Chondrocyte (in vitro differentiated cells): ENCODE data around the gene ATF5. TPM values are rescaled to one million over a fixed set of nuclear protein-coding genes. Genes with fewer than 3 reads are reported as not detected.

Source experiments
- DNase-seq: peaks from one replicate; pipeline ENCODE4 v3.0.0; 2021; ENCODE audit warnings: mixed read lengths, low spot score
- H3K27ac Mint-ChIP-seq: one replicate; pipeline ENCODE4 v1.8.0; 2021; ENCODE audit warnings: mild to moderate bottlenecking, moderate library complexity, mixed read lengths; ENCODE audit not compliant: unreplicated experiment
- H3K27me3 Mint-ChIP-seq: 2 replicates; pipeline ENCODE4 v1.8.0; 2021; ENCODE audit warnings: low read depth, mixed read lengths
- H3K36me3 Mint-ChIP-seq: 2 replicates; pipeline ENCODE4 v1.8.0; 2021; ENCODE audit warnings: low read depth, mixed read lengths
- H3K4me1 Mint-ChIP-seq: 2 replicates; pipeline ENCODE4 v1.8.0; 2021; ENCODE audit warnings: low read depth, mild to moderate bottlenecking, mixed read lengths
- H3K4me3 Mint-ChIP-seq: one replicate; pipeline ENCODE4 v1.8.0; 2021; ENCODE audit warnings: mild to moderate bottlenecking, moderate library complexity, mixed read lengths; ENCODE audit not compliant: unreplicated experiment
- H3K9me3 Mint-ChIP-seq: 2 replicates; pipeline ENCODE4 v1.8.0; 2021; ENCODE audit warnings: low read depth, mixed read lengths
- CTCF ChIP-seq: fragments of 200-600 bp; sonication (generic); IDR thresholded peaks from 2 replicates; pipeline ENCODE4 v1.5.0; 2021; ENCODE audit warnings: antibody characterized with exemption, mild to moderate bottlenecking, moderate library complexity
- total RNA-seq: library from RNA; stranded (reverse); gene quantifications from 3 replicates; pipeline ENCODE4 v1.2.1, GENCODE V29; 2021

ATF5 gene
- total RNA-seq, 1 donor from 2014 or later = 53.4 TPM

DNA sequence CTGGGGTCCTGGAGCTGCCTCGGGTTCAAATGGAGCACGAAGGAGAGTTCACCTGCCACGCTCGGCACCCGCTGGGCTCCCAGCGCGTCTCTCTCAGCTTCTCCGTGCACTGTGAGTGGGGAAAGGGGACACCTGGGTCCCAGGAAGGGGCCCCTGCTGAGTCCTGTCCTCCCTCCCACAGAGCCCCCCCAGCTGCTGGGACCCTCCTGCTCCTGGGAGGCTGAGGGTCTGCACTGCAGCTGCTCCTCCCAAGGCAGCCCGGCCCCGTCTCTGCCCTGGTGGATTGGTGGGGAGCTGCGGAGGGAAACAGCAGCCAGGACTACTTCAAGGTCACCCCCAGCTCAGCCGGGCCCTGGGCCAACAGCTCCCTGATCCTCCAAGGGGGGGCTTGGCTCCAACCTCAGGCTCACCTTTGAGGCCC lies 43.0 kb downstream of the ATF5 start:
- H3K27ac Mint-ChIP-seq = no peak overlapping the region
- DNase-seq = no peak
- no peaks in the 10 kb centered on the region for H3K4me1 Mint-ChIP-seq
- no peaks in the 10 kb centered on the region for H3K9me3 Mint-ChIP-seq
- no peak for TF ChIP-seq CTCF
- peaks cover 11% of the 10 kb centered on the region for H3K27me3 Mint-ChIP-seq
- H3K36me3 Mint-ChIP-seq = peaks cover 2% of the 10 kb centered on the region
- H3K4me3 Mint-ChIP-seq = no peak overlapping the region

- Mint-ChIP-seq H3K27me3 (peaks cover 11% of the 10 kb centered on the region), H3K4me3 (no peak overlapping the region), H3K27ac (no peak overlapping the region), H3K4me1 (no peaks in the 10 kb centered on the region), H3K36me3 (peaks cover 2% of the 10 kb centered on the region), H3K9me3 (no peaks in the 10 kb centered on the region)
- no peak for TF ChIP-seq CTCF
- no peak for DNase-seq
These were observed 43.8 kb downstream of the ATF5 start for GRCh38 chr19:49972841-49973240.

- Mint-ChIP-seq H3K36me3 (peaks cover 2% of the 10 kb centered on the region), H3K27ac (no peak overlapping the region), H3K9me3 (no peaks in the 10 kb centered on the region), H3K27me3 (peaks cover 11% of the 10 kb centered on the region), H3K4me3 (no peak overlapping the region), H3K4me1 (no peaks in the 10 kb centered on the region)
- no peak for DNase-seq
- no peak for TF ChIP-seq CTCF
These were observed 45.0 kb downstream of the ATF5 start for GRCh38 chr19:49973987-49974386.

DNA sequence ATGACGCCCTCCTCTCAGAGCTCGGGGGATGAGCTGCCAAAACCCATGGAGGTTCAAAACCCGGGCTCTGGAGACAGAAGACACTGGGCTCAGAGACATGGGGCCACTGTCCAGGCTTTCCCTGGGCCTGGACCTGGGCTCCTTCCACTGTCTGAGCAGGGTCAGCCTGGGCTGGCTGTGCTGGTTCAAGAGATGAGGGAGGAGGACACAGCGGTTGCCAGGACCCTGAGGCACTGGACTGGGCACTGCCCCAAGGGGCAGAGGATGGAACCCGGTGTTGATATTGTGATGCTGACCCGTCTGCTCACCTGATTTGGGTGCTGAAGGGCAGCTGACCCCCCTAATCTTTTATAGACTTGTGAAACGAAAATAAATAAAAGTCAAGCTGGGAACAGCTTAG lies 46.0 kb downstream of the ATF5 start:
- H3K4me1 Mint-ChIP-seq = no peaks in the 10 kb centered on the region
- no peak overlapping the region for H3K27ac Mint-ChIP-seq
- H3K36me3 Mint-ChIP-seq = peaks cover 3% of the 10 kb centered on the region
- no peak overlapping the region for H3K4me3 Mint-ChIP-seq
- peaks cover 11% of the 10 kb centered on the region for H3K27me3 Mint-ChIP-seq
- DNase-seq = no peak
- no peak for TF ChIP-seq CTCF
- H3K9me3 Mint-ChIP-seq = no peaks in the 10 kb centered on the region

DNA sequence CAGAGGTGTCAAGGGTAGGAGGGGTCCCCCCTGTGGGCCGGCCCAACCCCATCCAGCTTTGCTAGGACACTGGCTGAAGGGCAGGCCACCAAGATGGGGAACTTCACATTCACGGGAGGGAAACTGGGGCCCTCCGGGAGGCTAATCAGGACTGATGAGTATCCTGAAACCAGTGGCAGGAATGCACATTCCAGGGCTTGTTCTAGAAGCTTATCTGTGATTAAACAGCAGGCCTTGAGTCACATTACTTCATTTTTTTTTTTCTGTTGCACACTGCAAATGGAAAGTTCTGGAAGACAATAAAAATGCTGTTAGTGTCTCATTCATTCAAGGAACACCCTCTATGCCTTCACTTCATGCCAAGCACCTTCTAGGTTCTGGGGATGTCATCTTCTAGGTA lies 47.5 kb downstream of the ATF5 start:
- no peak overlapping the region for H3K4me3 Mint-ChIP-seq
- peaks cover 6% of the 10 kb centered on the region for H3K36me3 Mint-ChIP-seq
- no peaks in the 10 kb centered on the region for H3K4me1 Mint-ChIP-seq
- no peak for TF ChIP-seq CTCF
- no peak overlapping the region for H3K27ac Mint-ChIP-seq
- H3K9me3 Mint-ChIP-seq = no peaks in the 10 kb centered on the region
- DNase-seq = no peak
- peaks cover 11% of the 10 kb centered on the region for H3K27me3 Mint-ChIP-seq
